Measurements from ENCODE around the gene SCNN1B. TPM values are rescaled to one million over a fixed set of nuclear protein-coding genes. Genes with fewer than 3 reads are reported as not detected.

SCNN1B gene
- total and polyA plus RNA-seq, 12 donors = 0.11 to 0.38 (median 0.22) TPM; not detected in 4

DNA sequence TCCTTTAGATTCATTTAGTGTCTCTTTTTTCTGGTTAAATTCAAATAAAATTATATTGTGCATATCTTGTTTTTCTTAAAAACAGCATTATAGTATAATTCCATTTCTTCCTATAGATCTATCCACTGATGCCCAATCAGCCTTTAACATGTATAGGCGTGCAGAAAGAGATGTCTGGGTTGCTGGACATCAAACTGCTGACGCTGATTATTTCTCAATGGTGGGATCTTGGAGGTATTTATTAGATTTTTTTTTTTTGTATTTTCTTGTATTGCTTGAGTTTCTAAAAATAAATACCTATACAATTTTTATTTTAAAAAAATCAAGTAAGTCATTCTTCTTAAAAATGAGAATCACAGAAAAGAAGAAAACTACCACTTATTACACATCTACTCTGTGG, 100.0 kb downstream of the SCNN1B start:
- intact Hi-C loops (cut with DNase I) = no loop called here
- Histone ChIP-seq H3K4me3 (no peak overlapping the region), H3K4me1 (peaks cover 0 to 12% (median 0%) of the 10 kb centered on the region in 9 donors), H3K27me3 (no peaks in the 10 kb centered on the region), H3K36me3 (peaks cover 0 to 100% (median 63%) of the 10 kb centered on the region in 9 donors), H3K27ac (no peak overlapping the region), H3K9me3 (no peaks in the 10 kb centered on the region)
- TF ChIP-seq, protein P1, sequence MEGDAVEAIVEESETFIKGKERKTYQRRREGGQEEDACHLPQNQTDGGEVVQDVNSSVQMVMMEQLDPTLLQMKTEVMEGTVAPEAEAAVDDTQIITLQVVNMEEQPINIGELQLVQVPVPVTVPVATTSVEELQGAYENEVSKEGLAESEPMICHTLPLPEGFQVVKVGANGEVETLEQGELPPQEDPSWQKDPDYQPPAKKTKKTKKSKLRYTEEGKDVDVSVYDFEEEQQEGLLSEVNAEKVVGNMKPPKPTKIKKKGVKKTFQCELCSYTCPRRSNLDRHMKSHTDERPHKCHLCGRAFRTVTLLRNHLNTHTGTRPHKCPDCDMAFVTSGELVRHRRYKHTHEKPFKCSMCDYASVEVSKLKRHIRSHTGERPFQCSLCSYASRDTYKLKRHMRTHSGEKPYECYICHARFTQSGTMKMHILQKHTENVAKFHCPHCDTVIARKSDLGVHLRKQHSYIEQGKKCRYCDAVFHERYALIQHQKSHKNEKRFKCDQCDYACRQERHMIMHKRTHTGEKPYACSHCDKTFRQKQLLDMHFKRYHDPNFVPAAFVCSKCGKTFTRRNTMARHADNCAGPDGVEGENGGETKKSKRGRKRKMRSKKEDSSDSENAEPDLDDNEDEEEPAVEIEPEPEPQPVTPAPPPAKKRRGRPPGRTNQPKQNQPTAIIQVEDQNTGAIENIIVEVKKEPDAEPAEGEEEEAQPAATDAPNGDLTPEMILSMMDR (IDR thresholded peaks at IDR 0.05) = no peak
- DNase-seq (no peak), ATAC-seq (no peak)
- 95 to 97% methylated on average over 2 of the region's 2 CpGs for WGBS, 2 donors

DNA sequence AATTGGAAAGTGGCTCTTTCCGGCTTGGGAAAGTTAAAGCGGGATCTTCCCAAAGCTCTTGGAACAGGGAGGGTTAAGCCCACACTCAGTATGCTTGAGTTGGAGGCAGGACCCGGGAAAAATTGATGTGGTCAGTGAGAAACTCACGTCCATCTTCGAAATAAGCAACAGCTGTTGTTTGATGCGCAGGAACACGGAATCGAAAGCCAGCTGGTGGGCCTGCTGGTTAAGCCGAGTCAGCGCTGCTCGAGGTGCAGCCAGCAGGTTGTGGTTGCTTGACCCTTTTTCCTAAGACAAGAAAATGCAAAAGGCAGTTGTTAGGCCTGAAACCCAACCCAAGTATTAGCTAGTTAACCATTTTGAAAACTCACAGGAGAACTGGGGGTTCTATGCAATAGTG, 101.4 kb downstream of the SCNN1B start:
- DNase-seq (no peak), ATAC-seq (no peak)
- Histone ChIP-seq H3K27ac (no peak overlapping the region), H3K9me3 (no peaks in the 10 kb centered on the region), H3K27me3 (no peaks in the 10 kb centered on the region), H3K36me3 (peaks cover 0 to 93% (median 62%) of the 10 kb centered on the region in 9 donors), H3K4me3 (no peak overlapping the region), H3K4me1 (peaks cover 0 to 8% (median 2%) of the 10 kb centered on the region in 9 donors)
- intact Hi-C loops (cut with DNase I) = no loop called here
- TF ChIP-seq, protein P1 (IDR thresholded peaks at IDR 0.05) = no peak
- 69 to 78% methylated on average over 11 of the region's 11 CpGs for WGBS, 2 donors

DNA sequence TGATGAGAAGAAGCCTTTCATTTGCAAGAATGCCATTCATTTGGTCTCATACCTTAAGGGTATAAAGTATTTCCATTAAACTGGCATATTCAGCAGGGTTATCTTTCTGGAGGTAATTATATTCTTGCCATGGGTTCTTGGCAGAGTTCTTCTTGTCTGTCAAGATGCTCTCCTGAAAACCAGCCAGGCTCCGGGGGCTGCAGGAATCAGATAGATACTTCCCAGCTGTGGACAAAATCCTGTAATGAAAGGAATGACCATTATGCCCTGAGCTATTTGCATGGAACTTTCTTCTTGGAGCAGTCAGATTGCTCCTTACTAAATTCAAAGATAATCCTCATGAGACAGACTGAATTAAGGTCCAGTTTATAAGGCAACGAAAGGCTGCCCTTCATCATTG, 103.9 kb downstream of the SCNN1B start:
- Histone ChIP-seq H3K27me3 (no peaks in the 10 kb centered on the region), H3K4me1 (peaks cover 0 to 12% (median 3%) of the 10 kb centered on the region in 9 donors), H3K9me3 (no peaks in the 10 kb centered on the region), H3K36me3 (peaks cover 0 to 91% (median 65%) of the 10 kb centered on the region in 9 donors), H3K4me3 (no peak overlapping the region), H3K27ac (no peak overlapping the region)
- DNase-seq (no peak), ATAC-seq (no peak)
- TF ChIP-seq, protein P1 (IDR thresholded peaks at IDR 0.05) = no peak
- intact Hi-C loops (cut with DNase I) = no loop called here
- 69 to 73% methylated on average over 2 of the region's 2 CpGs for WGBS, 2 donors

DNA sequence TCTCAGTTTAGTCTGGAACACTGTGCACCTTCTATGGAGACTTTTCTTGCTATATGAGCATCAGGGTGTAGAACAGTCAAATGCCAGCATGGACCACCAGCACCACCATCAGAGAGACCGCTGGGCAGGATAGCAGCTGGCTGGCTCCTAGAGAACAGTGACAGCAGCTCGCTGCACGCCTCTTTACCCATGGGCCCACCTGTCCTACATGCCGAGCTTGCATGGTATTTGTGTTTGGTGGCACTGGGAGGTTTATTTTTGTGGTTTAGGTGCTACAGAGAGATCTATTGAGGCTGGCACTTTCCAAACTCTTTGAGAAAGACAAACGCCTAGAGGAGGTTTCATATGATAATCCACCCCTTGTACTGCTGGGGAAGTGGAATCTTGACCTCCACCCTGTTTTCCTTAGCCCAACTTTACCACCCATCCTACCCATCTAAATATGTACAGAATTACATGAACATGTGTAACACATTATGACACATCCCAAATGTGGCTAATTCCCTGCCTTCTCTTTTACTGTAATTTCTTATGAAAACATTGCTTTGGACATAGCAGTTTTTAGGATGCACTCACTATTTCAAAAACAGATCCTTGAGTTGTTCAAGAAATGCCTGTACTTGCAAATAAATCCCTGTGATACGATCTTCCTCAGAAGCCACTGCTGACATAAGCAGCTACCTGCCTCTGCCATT, 104.6 kb downstream of the SCNN1B start:
- TF ChIP-seq, protein P1 (IDR thresholded peaks at IDR 0.05) = no peak
- Histone ChIP-seq H3K4me1 (peaks cover 0 to 12% (median 3%) of the 10 kb centered on the region in 9 donors), H3K27ac (no peak overlapping the region), H3K4me3 (no peak overlapping the region), H3K9me3 (no peaks in the 10 kb centered on the region), H3K27me3 (no peaks in the 10 kb centered on the region), H3K36me3 (peaks cover 0 to 91% (median 66%) of the 10 kb centered on the region in 9 donors)
- intact Hi-C loops (cut with DNase I) = no loop called here
- DNase-seq (no peak), ATAC-seq (no peak)
- 96% methylated on average over 6 of the region's 6 CpGs for WGBS, 2 donors

Measured in heart right ventricle (tissue), 16 donors.